IMR-90 (cell line): ENCODE data around the gene PEX6. TPM values are rescaled to one million over a fixed set of nuclear protein-coding genes. Genes with fewer than 3 reads are reported as not detected.

Source experiments
- ATAC-seq: fragments of 200-7000 bp; cut with Tn5 transposase; 2 replicates; pipeline ENCODE4 v1.9.1; 2020; ENCODE audit warnings: low read depth, mild to moderate bottlenecking, moderate library complexity
- BruUV-seq: library from RNA; stranded (reverse); fragments of 400-500 nt; replicated peaks from 2 replicates; lab custom pipeline; 2021; lab: Mats Ljungman, UMichigan
- CTCF ChIA-PET: fragments of 300-600 bp; formaldehyde crosslinking; extraction: SDS; loops from one replicate; lab custom pipeline; 2021; ENCODE audit warnings: antibody characterized with exemption; lab: Yijun Ruan, JAX
- POLR2A ChIA-PET: fragments of 300-600 bp; sonication (Branson Sonifier 250); formaldehyde crosslinking; loops from one replicate; lab custom pipeline; 2022; ENCODE audit warnings: antibody characterized with exemption; ENCODE audit not compliant: unreplicated experiment; lab: Charles Lee
- DNase-seq: peaks from one replicate; pipeline ENCODE4 v3.0.0; 2013
- H2AFZ ChIP-seq: replicated peaks from 2 replicates; pipeline ENCODE3; 2013; ENCODE audit warnings: low read length, mild to moderate bottlenecking; ENCODE audit not compliant: poor library complexity
- H2AK5ac ChIP-seq: 2 replicates; pipeline ENCODE4 v1.6.1; 2013; ENCODE audit warnings: low read depth, low read length, inconsistent platforms
- H2AK9ac ChIP-seq: replicated peaks from 2 replicates; pipeline ENCODE3; 2013; ENCODE audit warnings: mild to moderate bottlenecking, low read depth, low read length, moderate library complexity; ENCODE audit not compliant: poor library complexity
- H2BK120ac ChIP-seq: 2 replicates; pipeline ENCODE4 v1.6.1; 2013; ENCODE audit warnings: low read depth, low read length, inconsistent platforms
- H2BK15ac ChIP-seq: 3 replicates; pipeline ENCODE4 v1.6.1; 2013; ENCODE audit warnings: low read depth, low read length, inconsistent platforms
- H2BK20ac ChIP-seq: 2 replicates; pipeline ENCODE4 v1.6.1; 2013; ENCODE audit warnings: low read depth, mild to moderate bottlenecking, inconsistent platforms, low read length, moderate library complexity
- H2BK5ac ChIP-seq: 2 replicates; pipeline ENCODE4 v1.6.1; 2013; ENCODE audit warnings: mild to moderate bottlenecking, low read depth, low read length, inconsistent platforms; ENCODE audit not compliant: poor library complexity, severe bottlenecking
- H3K14ac ChIP-seq: replicated peaks from 2 replicates; pipeline ENCODE4 v1.6.1; 2013; ENCODE audit warnings: low read depth, low read length, inconsistent platforms
- H3K18ac ChIP-seq: 2 replicates; pipeline ENCODE4 v1.6.1; 2013; ENCODE audit warnings: low read depth, low read length, control low read depth
- H3K23ac ChIP-seq: 2 replicates; pipeline ENCODE4 v1.6.1; 2013; ENCODE audit warnings: low read depth, low read length, inconsistent platforms
- H3K27ac ChIP-seq: 2 replicates; pipeline ENCODE4 v1.5.1; 2013; ENCODE audit warnings: mild to moderate bottlenecking, control low read depth, low read length; ENCODE audit not compliant: insufficient read depth
- H3K27me3 ChIP-seq: 2 replicates; pipeline ENCODE4 v1.6.1; 2013; ENCODE audit warnings: low read length; ENCODE audit not compliant: control insufficient read depth, insufficient read depth
- H3K36me3 ChIP-seq: 2 replicates; pipeline ENCODE4 v1.6.1; 2013; ENCODE audit warnings: low read length, mixed read lengths; ENCODE audit not compliant: control insufficient read depth, insufficient read depth
- H3K4ac ChIP-seq: 2 replicates; pipeline ENCODE4 v1.6.1; 2013; ENCODE audit warnings: low read depth, low read length, inconsistent platforms
- H3K4me1 ChIP-seq: 2 replicates; pipeline ENCODE4 v1.6.1; 2013; ENCODE audit warnings: low read length, mixed read lengths; ENCODE audit not compliant: control insufficient read depth, insufficient read depth
- H3K4me2 ChIP-seq: 2 replicates; pipeline ENCODE4 v1.6.1; 2013; ENCODE audit warnings: low read depth, mild to moderate bottlenecking, control low read depth, low read length, moderate library complexity
- H3K4me3 ChIP-seq: 2 replicates; pipeline ENCODE4 v1.5.1; 2013; ENCODE audit warnings: low read depth, mild to moderate bottlenecking, control low read depth, low read length, moderate library complexity; ENCODE audit not compliant: insufficient read depth
- H3K56ac ChIP-seq: 2 replicates; pipeline ENCODE4 v1.6.1; 2013; ENCODE audit warnings: low read length, inconsistent platforms; ENCODE audit not compliant: insufficient read depth; ENCODE audit errors: extremely low read depth
- H3K79me1 ChIP-seq, 2 experiments: 2 replicates each; pipeline ENCODE4 v1.6.1; 2013; ENCODE audit warnings: low read length in 2 of 2, inconsistent platforms in 1 of 2, low read depth in 1 of 2
- H3K9ac ChIP-seq: 2 replicates; pipeline ENCODE4 v1.6.1; 2013; ENCODE audit warnings: low read depth, low read length, control low read depth
- H3K9me1 ChIP-seq: 2 replicates; pipeline ENCODE4 v1.6.1; 2013; ENCODE audit warnings: low read length, inconsistent platforms; ENCODE audit not compliant: insufficient read depth
- H3K9me3 ChIP-seq: 2 replicates; pipeline ENCODE4 v1.6.1; 2013; ENCODE audit warnings: low read length; ENCODE audit not compliant: control insufficient read depth, insufficient read depth
- H4K20me1 ChIP-seq: 2 replicates; pipeline ENCODE4 v1.6.1; 2013; ENCODE audit warnings: low read length, inconsistent platforms; ENCODE audit not compliant: insufficient read depth
- H4K5ac ChIP-seq: 2 replicates; pipeline ENCODE4 v1.6.1; 2013; ENCODE audit warnings: mild to moderate bottlenecking, low read depth, low read length, control low read depth
- H4K8ac ChIP-seq, 2 experiments: 2 replicates each; pipeline ENCODE4 v1.6.1; 2013; ENCODE audit warnings: low read depth in 2 of 2, low read length in 2 of 2, control low read depth in 1 of 2, inconsistent platforms in 1 of 2
- H4K91ac ChIP-seq: 2 replicates; pipeline ENCODE4 v1.6.1; 2013; ENCODE audit warnings: low read depth, low read length, inconsistent platforms; ENCODE audit not compliant: insufficient read depth
- BHLHE40 ChIP-seq: fragments of 150-350 bp; IDR thresholded peaks from 2 replicates; pipeline ENCODE4 v1.6.1; 2016; ENCODE audit warnings: mild to moderate bottlenecking, low read depth, low read length
- CTCF ChIP-seq: conservative IDR thresholded peaks from 2 replicates; pipeline ENCODE4 v1.5.1; 2012; ENCODE audit warnings: mild to moderate bottlenecking, low read depth, low read length, improper control_type of control experiment
- dilution Hi-C: fragments of 300-500 bp; cut with HindIII; formaldehyde crosslinking; loops from one replicate; pipeline ENCODE4 v1.14.3; 2018; ENCODE audit warnings: low sequenced_read_pairs; ENCODE audit not compliant: unreplicated experiment
- in situ Hi-C: fragments of 300-500 bp; cut with MboI; formaldehyde crosslinking; loops from 3 replicates; pipeline ENCODE4 v1.14.3; 2019; ENCODE audit warnings: low sequenced_read_pairs, inconsistent platforms, mixed read lengths
- intact Hi-C: fragments of 100-400 bp; cut with micrococcal nuclease; formaldehyde crosslinking; loops from 2 replicates; pipeline ENCODE4 v1.10.0; 2022
- polyA plus RNA-seq, 3 experiments: library from polyadenylated mRNA; depleted of rRNA; stranded (reverse); fragments of >200 nt; gene quantifications; 2 replicates each; pipeline ENCODE4 v1.2.3, GENCODE V29; 2012; ENCODE audit warnings: low replicate concordance in 1 of 3
- total RNA-seq: library from RNA; depleted of rRNA; stranded (reverse); fragments of >200 nt; gene quantifications from 2 replicates; pipeline ENCODE4 v1.2.3, GENCODE V29; 2012

The PEX6 gene
- total and polyA plus RNA-seq, 2 of the 4 experiments (the other 2 are of a cell fraction): 10.4 to 10.6 TPM

- H2BK15ac ChIP-seq: no peak overlapping the region
- no peak overlapping the region for H3K4me3 ChIP-seq
- no peak overlapping the region for H4K8ac ChIP-seq
- no peak overlapping the region for H3K27ac ChIP-seq
- peaks cover 3% of the 10 kb centered on the region for H3K36me3 ChIP-seq
- no peak overlapping the region for H3K23ac ChIP-seq
- no peak overlapping the region for H2BK120ac ChIP-seq
- no peak overlapping the region for H2BK5ac ChIP-seq
- in situ Hi-C loops (no loop called here), intact Hi-C loops (no loop called here), dilution Hi-C loops (no loop called here)
- H3K18ac ChIP-seq: no peak overlapping the region
- no peak overlapping the region for H4K5ac ChIP-seq
- POLR2A ChIA-PET: interaction anchor here (0.7 kb wide), 1 partner anchor 15 kb away, joined by 3 read pairs; no protein-coding TSS in a partner anchor
- no peaks in the 10 kb centered on the region; the same call in 1 of the 2 replicates for H4K20me1 ChIP-seq
- H3K9me3 ChIP-seq: no peaks in the 10 kb centered on the region
- H3K27me3 ChIP-seq: no peaks in the 10 kb centered on the region
- ATAC-seq: peak; percentile 35; the same call in 1 of the 2 replicates
- H2AFZ ChIP-seq: no peak overlapping the region
- peaks cover 16 to 41% of the 10 kb centered on the region in 2 experiments for H3K79me1 ChIP-seq
- no peak overlapping the region for H3K4ac ChIP-seq
- H4K91ac ChIP-seq: no peak overlapping the region
- H3K14ac ChIP-seq: no peak overlapping the region
- no peaks in the 10 kb centered on the region for H3K4me1 ChIP-seq
- peaks cover 6% of the 10 kb centered on the region; the same call in 1 of the 2 replicates for H3K9me1 ChIP-seq
- CTCF ChIA-PET: interaction anchor here (0.6 to 0.9 kb wide), 3 partner anchors 12 to 485 kb away, joined by 3 to 5 read pairs (median 4); partner anchors contain the start of genes KLHDC3 and PPP2R5D
- no peak overlapping the region; the same call in 1 of the 2 replicates for H3K56ac ChIP-seq
- no peak overlapping the region for H2AK9ac ChIP-seq
- no peak overlapping the region for H3K4me2 ChIP-seq
- TF ChIP-seq CTCF (peak; percentile 19; the same call in 1 of the 2 replicates), BHLHE40 (no peak)
- H2AK5ac ChIP-seq: no peak overlapping the region
- no peak for DNase-seq
- no TSS peak for BruUV-seq
- no peak overlapping the region for H3K9ac ChIP-seq
- H2BK20ac ChIP-seq: no peak overlapping the region
Observed at GRCh38 chr6:42996513-42996912, 17.5 kb upstream of the PEX6 start.
